HCT116 (cell line): ENCODE measurements around the gene WASF2. TPM values are rescaled to one million over a fixed set of nuclear protein-coding genes. Genes with fewer than 3 reads are reported as not detected.
A peak's percentile ranks its signal among the peaks of the same experiment; 100 is the strongest.

Source experiments
- ATAC-seq: fragments of 200-7000 bp; cut with Tn5 transposase; 2 replicates; pipeline ENCODE4 v1.9.1; 2020; ENCODE audit warnings: mild to moderate bottlenecking, moderate library complexity
- BruUV-seq: library from RNA; stranded (reverse); fragments of 400-500 nt; replicated peaks from 2 replicates; lab custom pipeline; 2021; lab: Mats Ljungman, UMichigan
- CTCF ChIA-PET: fragments of 300-600 bp; sonication (Branson Sonifier 250); formaldehyde crosslinking; loops from one replicate; lab custom pipeline; 2021; ENCODE audit warnings: antibody characterized with exemption; lab: Charles Lee
- POLR2A ChIA-PET: fragments of 300-600, 350-600 bp; sonication (Branson Sonifier 250); formaldehyde crosslinking; loops from one replicate; lab custom pipeline; 2021; ENCODE audit warnings: antibody characterized with exemption; lab: Charles Lee
- RAD21 ChIA-PET, 2 experiments: fragments of 300-600 bp; sonication (Branson Sonifier 250); formaldehyde crosslinking; loops; one replicate each; lab custom pipeline; 2023; ENCODE audit warnings: low total read pairs in 2 of 2; ENCODE audit not compliant: uncharacterized antibody in 2 of 2, unreplicated experiment in 2 of 2, low non-redundant PET in 1 of 2; lab: Charles Lee
- DNase-seq: peaks from one replicate; pipeline ENCODE4 v3.0.0-alpha.2; 2010; ENCODE audit warnings: low read depth, low spot score
- H2AFZ ChIP-seq: fragments of 200-600 bp; shearing (Covaris generic), sonication (generic); 2 replicates; pipeline ENCODE4 v1.6.1; 2017; ENCODE audit warnings: low read depth, mixed run types, mixed read lengths, antibody characterized with exemption, low read length; ENCODE audit not compliant: poor library complexity, severe bottlenecking
- H3K27ac ChIP-seq: 2 replicates; pipeline ENCODE4 v1.5.1; 2012; ENCODE audit warnings: low read depth, low read length
- H3K27me3 ChIP-seq: fragments of 200-600 bp; sonication (generic); 2 replicates; pipeline ENCODE4 v1.6.1; 2016; ENCODE audit warnings: mixed run types, low read length, mixed read lengths; ENCODE audit not compliant: insufficient read depth
- H3K36me3 ChIP-seq, 2 experiments: fragments of 200-500 bp in 1 of 2; fragments of 200-600 bp in 1 of 2; sonication (Bioruptor generic) in 1 of 2; sonication (generic) in 1 of 2; 2 replicates each; pipeline versions ENCODE4 v1.5.1 to v1.6.1; 2014 to 2016; ENCODE audit warnings: low read length in 2 of 2, inconsistent platforms in 1 of 2, mixed read lengths in 1 of 2, mixed run types in 1 of 2; ENCODE audit not compliant: insufficient read depth in 2 of 2, control insufficient read depth in 1 of 2
- H3K4me1 ChIP-seq, 2 experiments: fragments of 200-600 bp in 1 of 2; sonication (generic) in 1 of 2; 2 replicates each; pipeline versions ENCODE4 v1.5.1 to v1.6.1; 2012 to 2017; ENCODE audit warnings: low read length in 2 of 2, inconsistent platforms in 1 of 2, mild to moderate bottlenecking in 1 of 2, mixed read lengths in 1 of 2, mixed run types in 1 of 2, moderate library complexity in 1 of 2; ENCODE audit not compliant: insufficient read depth in 2 of 2, control insufficient read depth in 1 of 2
- H3K4me2 ChIP-seq: fragments of 200-600 bp; sonication (generic); 2 replicates; pipeline ENCODE4 v1.6.1; 2017; ENCODE audit warnings: mixed run types, low read length, mixed read lengths
- H3K4me3 ChIP-seq, 2 experiments: fragments of 200-600 bp in 1 of 2; sonication (generic) in 1 of 2; replicated peaks in 1 of 2; 2 replicates each; pipeline ENCODE4 v1.5.1; 2011 to 2016; ENCODE audit warnings: low read length in 2 of 2, control low read depth in 1 of 2, low read depth in 1 of 2, mild to moderate bottlenecking in 1 of 2, mixed read lengths in 1 of 2, mixed run types in 1 of 2
- H3K79me2 ChIP-seq: fragments of 200-600 bp; sonication (generic); 2 replicates; pipeline ENCODE4 v1.6.1; 2017; ENCODE audit warnings: mild to moderate bottlenecking, mixed run types, low read length, moderate library complexity, mixed read lengths; ENCODE audit not compliant: insufficient read depth
- H3K9ac ChIP-seq: fragments of 200-600 bp; sonication (generic); 2 replicates; pipeline ENCODE4 v1.6.1; 2016; ENCODE audit warnings: low read length, mixed read lengths
- H3K9me2 ChIP-seq: fragments of 200-600 bp; sonication (generic), shearing (Covaris generic); 2 replicates; pipeline ENCODE4 v1.6.1; 2017; ENCODE audit warnings: mixed run types, mild to moderate bottlenecking, moderate library complexity; ENCODE audit not compliant: insufficient read depth
- H3K9me3 ChIP-seq, 2 experiments: fragments of 200-500 bp in 1 of 2; fragments of 200-600 bp in 1 of 2; sonication (Bioruptor generic) in 1 of 2; sonication (generic) in 1 of 2; 2 replicates each; pipeline ENCODE4 v1.6.1; 2014 to 2017; ENCODE audit warnings: low read length in 2 of 2, mixed read lengths in 2 of 2, inconsistent platforms in 1 of 2, low read depth in 1 of 2, mild to moderate bottlenecking in 1 of 2, mixed run types in 1 of 2, moderate library complexity in 1 of 2; ENCODE audit not compliant: control insufficient read depth in 1 of 2, insufficient read depth in 1 of 2
- H4K20me1 ChIP-seq: fragments of 200-600 bp; sonication (generic), shearing (Covaris generic); 2 replicates; pipeline ENCODE4 v1.6.1; 2017; ENCODE audit warnings: mixed run types, mild to moderate bottlenecking, moderate library complexity; ENCODE audit not compliant: insufficient read depth
- EGR1 ChIP-seq: IDR thresholded peaks from 2 replicates; pipeline ENCODE4 v1.6.1; 2012; ENCODE audit warnings: low read depth
- RAD21 ChIP-seq: IDR thresholded peaks from 2 replicates; pipeline ENCODE4 v1.6.1; 2012; ENCODE audit warnings: low read depth, mild to moderate bottlenecking
- SP1 ChIP-seq: IDR thresholded peaks from 2 replicates; pipeline ENCODE4 v1.6.1; 2012; ENCODE audit warnings: low read depth
- SRF ChIP-seq: IDR thresholded peaks from 2 replicates; pipeline ENCODE4 v1.6.1; 2012; ENCODE audit warnings: low read depth
- ZFX ChIP-seq: fragments of 450-650 bp; IDR thresholded peaks from 2 replicates; pipeline ENCODE4 v1.6.1; 2017
- intact Hi-C: fragments of 100-400 bp; cut with micrococcal nuclease; formaldehyde crosslinking; loops from 2 replicates; pipeline ENCODE4 v1.10.0; 2022
- total RNA-seq: library from RNA; stranded (reverse); gene quantifications from one replicate; pipeline ENCODE4 v1.2.1, GENCODE V29; 2021; ENCODE audit not compliant: unreplicated experiment
- TF ChIP-seq, protein P1 (sequence below): IDR thresholded peaks from 2 replicates; pipeline ENCODE4 v1.6.1; 2012; ENCODE audit warnings: low read depth
- TF ChIP-seq, protein P2 (sequence below): IDR thresholded peaks from 2 replicates; pipeline ENCODE4 v1.6.1; 2011; ENCODE audit warnings: mild to moderate bottlenecking, low read length, moderate library complexity; ENCODE audit not compliant: insufficient replicate concordance; ENCODE audit errors: extremely low read depth
- TF ChIP-seq, protein P3 (sequence below): IDR thresholded peaks from 2 replicates; pipeline ENCODE4 v1.6.1; 2012
- TF ChIP-seq, protein P4 (sequence below): IDR thresholded peaks from 2 replicates; pipeline ENCODE4 v1.6.1; 2012

WASF2 gene
- total RNA-seq, 1 experiment from 2014 or later, result 111 TPM

DNA sequence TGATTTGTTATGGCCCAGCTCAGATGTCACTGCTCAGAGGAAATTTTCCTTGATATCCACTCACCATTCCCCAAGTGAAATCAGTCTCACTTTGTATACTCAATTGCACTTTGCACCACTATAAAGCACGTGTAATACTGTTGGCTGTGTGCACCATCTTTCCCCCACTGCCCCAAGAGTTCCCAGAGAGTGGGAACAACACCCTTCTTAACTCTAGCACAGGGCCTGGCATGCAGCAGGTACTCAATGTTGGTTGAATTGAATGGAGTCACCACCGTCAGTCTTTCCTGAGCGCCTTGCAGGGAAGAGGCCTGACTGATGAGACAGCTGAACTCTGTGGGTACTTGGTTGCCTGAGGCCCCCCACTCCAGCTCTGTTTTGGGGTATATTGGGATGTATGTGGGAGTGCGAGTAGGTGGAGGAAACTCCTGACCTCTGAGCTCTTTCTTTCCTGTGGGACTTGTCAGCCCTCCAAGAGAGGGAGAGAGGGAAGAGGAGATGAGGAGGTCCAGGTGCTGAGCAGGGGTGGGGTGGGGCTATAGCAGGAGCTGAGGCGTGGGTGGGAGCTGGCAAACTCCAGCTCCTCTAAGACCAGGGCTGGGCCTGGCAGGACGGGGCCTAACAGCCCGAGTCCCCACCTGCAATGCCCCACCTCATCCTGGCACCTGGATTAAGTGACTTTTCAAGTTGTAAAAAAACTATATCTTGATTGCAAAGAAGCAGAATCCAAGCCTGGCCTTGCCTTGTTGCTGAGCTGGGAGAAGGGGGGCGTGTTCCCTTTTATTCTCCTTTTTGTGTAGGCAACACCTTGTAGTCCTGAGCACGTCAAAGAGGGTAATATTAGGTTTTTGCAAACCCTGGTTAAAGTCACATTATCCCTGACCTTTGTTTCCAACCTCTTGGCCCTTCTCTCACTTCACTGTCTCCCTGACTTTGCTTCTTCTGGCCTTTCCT is 19.4 kb upstream of the WASF2 start (continued):
- TF ChIP-seq, protein P1, sequence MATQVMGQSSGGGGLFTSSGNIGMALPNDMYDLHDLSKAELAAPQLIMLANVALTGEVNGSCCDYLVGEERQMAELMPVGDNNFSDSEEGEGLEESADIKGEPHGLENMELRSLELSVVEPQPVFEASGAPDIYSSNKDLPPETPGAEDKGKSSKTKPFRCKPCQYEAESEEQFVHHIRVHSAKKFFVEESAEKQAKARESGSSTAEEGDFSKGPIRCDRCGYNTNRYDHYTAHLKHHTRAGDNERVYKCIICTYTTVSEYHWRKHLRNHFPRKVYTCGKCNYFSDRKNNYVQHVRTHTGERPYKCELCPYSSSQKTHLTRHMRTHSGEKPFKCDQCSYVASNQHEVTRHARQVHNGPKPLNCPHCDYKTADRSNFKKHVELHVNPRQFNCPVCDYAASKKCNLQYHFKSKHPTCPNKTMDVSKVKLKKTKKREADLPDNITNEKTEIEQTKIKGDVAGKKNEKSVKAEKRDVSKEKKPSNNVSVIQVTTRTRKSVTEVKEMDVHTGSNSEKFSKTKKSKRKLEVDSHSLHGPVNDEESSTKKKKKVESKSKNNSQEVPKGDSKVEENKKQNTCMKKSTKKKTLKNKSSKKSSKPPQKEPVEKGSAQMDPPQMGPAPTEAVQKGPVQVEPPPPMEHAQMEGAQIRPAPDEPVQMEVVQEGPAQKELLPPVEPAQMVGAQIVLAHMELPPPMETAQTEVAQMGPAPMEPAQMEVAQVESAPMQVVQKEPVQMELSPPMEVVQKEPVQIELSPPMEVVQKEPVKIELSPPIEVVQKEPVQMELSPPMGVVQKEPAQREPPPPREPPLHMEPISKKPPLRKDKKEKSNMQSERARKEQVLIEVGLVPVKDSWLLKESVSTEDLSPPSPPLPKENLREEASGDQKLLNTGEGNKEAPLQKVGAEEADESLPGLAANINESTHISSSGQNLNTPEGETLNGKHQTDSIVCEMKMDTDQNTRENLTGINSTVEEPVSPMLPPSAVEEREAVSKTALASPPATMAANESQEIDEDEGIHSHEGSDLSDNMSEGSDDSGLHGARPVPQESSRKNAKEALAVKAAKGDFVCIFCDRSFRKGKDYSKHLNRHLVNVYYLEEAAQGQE, result no peak

DNA sequence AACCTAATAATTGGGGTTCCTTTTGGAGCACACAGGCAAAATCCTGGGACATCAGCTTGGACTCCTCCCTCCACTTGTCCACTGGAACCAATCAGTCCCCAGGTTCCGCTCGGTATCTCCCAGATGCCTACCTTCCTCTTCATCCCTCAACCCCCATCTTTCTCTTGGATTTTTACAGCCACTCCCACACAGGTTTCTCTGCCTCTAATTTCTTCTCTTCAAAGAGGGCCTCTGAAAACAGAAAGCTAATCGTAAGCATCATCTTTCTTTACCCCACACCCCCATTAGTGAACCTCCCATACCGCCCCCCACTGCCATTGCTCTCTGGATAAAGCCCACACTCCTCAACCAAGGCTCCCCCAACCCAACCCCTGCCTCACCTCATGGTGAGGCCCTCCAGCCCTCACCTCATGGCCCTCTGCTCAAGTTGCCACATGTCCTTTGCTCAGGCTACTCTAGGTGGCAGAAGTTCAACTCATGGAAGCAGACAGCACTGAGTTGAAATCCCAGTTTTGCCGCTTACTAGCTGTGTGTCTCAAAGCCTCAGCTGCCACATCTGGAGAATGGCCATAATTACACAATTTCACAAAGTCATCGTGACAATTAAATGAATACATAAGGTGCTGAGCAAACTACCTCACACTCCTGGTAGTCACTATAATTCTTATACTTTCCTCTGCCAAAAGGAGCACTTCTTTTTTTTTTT is 18.1 kb upstream of the WASF2 start:
- TF ChIP-seq, protein P2, sequence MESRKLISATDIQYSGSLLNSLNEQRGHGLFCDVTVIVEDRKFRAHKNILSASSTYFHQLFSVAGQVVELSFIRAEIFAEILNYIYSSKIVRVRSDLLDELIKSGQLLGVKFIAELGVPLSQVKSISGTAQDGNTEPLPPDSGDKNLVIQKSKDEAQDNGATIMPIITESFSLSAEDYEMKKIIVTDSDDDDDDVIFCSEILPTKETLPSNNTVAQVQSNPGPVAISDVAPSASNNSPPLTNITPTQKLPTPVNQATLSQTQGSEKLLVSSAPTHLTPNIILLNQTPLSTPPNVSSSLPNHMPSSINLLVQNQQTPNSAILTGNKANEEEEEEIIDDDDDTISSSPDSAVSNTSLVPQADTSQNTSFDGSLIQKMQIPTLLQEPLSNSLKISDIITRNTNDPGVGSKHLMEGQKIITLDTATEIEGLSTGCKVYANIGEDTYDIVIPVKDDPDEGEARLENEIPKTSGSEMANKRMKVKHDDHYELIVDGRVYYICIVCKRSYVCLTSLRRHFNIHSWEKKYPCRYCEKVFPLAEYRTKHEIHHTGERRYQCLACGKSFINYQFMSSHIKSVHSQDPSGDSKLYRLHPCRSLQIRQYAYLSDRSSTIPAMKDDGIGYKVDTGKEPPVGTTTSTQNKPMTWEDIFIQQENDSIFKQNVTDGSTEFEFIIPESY, result no peak
- TF ChIP-seq, protein P3, sequence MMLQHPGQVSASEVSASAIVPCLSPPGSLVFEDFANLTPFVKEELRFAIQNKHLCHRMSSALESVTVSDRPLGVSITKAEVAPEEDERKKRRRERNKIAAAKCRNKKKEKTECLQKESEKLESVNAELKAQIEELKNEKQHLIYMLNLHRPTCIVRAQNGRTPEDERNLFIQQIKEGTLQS, result no peak
- TF ChIP-seq, protein P4, sequence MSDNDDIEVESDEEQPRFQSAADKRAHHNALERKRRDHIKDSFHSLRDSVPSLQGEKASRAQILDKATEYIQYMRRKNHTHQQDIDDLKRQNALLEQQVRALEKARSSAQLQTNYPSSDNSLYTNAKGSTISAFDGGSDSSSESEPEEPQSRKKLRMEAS, result 0 out of 2 replicates have a peak, but pooled peaks have one; percentile 0
- TF ChIP-seq SP1 (no peak), EGR1 (no peak), SRF (no peak), ZFX (no peak), RAD21 (peak; percentile 37; the same call in 1 of the 2 replicates)
- TF ChIP-seq, all 23 proteins: peak for 2
- H3K4me2 ChIP-seq, result no peak overlapping the region
- no peak overlapping the region for H3K4me3 ChIP-seq
- POLR2A ChIA-PET, result no interaction called here
- no peaks in the 10 kb centered on the region for H3K9me2 ChIP-seq
- no peaks in the 10 kb centered on the region for H3K27me3 ChIP-seq
- H3K9me3 ChIP-seq, result no peaks in the 10 kb centered on the region
- H3K36me3 ChIP-seq, result no peaks in the 10 kb centered on the region
- CTCF ChIA-PET, result interaction anchor here (1.0 kb wide), 1 partner anchor 49 kb away, joined by 3 read pairs; no protein-coding TSS in a partner anchor
- DNase-seq (no peak), ATAC-seq (peak; percentile 78)
- H3K79me2 ChIP-seq, result no peaks in the 10 kb centered on the region
- H3K9ac ChIP-seq, result no peak overlapping the region
- no peaks in the 10 kb centered on the region for H4K20me1 ChIP-seq
- H2AFZ ChIP-seq, result no peak overlapping the region
- H3K27ac ChIP-seq, result no peak overlapping the region; the same call in 1 of the 2 replicates
- BruUV-seq, result no TSS peak
- RAD21 ChIA-PET, result no interaction called here
- intact Hi-C loops, result no loop called here
- H3K4me1 ChIP-seq, result peaks cover 3 to 26% of the 10 kb centered on the region in 2 experiments; a peak in 3 of 4 replicates
